SKM-1 treated with dmso at 0.1 percent for 144 hours (cell line): ENCODE data around the gene PTRH2.

Source experiments
- DNase-seq: peaks from one replicate; lab custom pipeline; 2025; ENCODE audit not compliant: unreplicated experiment; lab: John Stamatoyannopoulos, UW

PTRH2 gene

GRCh38 chr17:59722623-59723022, 15.4 kb upstream of the PTRH2 start:
- no peak for DNase-seq

GRCh38 chr17:59719526-59719925, 12.3 kb upstream of the PTRH2 start:
- no peak for DNase-seq

GRCh38 chr17:59716427-59716826, 9.2 kb upstream of the PTRH2 start:
- DNase-seq = no peak

GRCh38 chr17:59714255-59714654, 7.0 kb upstream of the PTRH2 start:
- DNase-seq = no peak

GRCh38 chr17:59712862-59713261, 5.6 kb upstream of the PTRH2 start:
- DNase-seq = peak; percentile 45

- DNase-seq = no peak
Observed at GRCh38 chr17:59711936-59712335, 4.7 kb upstream of the PTRH2 start.

GRCh38 chr17:59707971-59708430, 771 bp upstream of the PTRH2 start:
- DNase-seq = no peak

- DNase-seq = no peak
Observed at GRCh38 chr17:59702304-59702703, 4.9 kb downstream of the PTRH2 start.

GRCh38 chr17:59699786-59700185, 7.4 kb downstream of the PTRH2 start:
- no peak for DNase-seq

GRCh38 chr17:59699218-59699617, 8.0 kb downstream of the PTRH2 start:
- no peak for DNase-seq

- no peak for DNase-seq
Observed at GRCh38 chr17:59698143-59698542, 9.1 kb downstream of the PTRH2 start.

- no peak for DNase-seq
Observed at GRCh38 chr17:59696682-59697277, 10.4 kb downstream of the PTRH2 start.

GRCh38 chr17:59695945-59696681, 11.1 kb downstream of the PTRH2 start:
- DNase-seq = no peak

- DNase-seq = no peak
Observed at GRCh38 chr17:59694344-59694743, 12.9 kb downstream of the PTRH2 start.

- DNase-seq = no peak
Observed at GRCh38 chr17:59693582-59693981, 13.6 kb downstream of the PTRH2 start.

GRCh38 chr17:59688496-59688895, 18.7 kb downstream of the PTRH2 start:
- no peak for DNase-seq

GRCh38 chr17:59688008-59688407, 19.2 kb downstream of the PTRH2 start:
- DNase-seq = no peak

GRCh38 chr17:59684967-59685366, 22.3 kb downstream of the PTRH2 start:
- no peak for DNase-seq

- DNase-seq = no peak
Observed at GRCh38 chr17:59683283-59683682, 23.9 kb downstream of the PTRH2 start.

- DNase-seq = no peak
Observed at GRCh38 chr17:59680314-59680713, 26.9 kb downstream of the PTRH2 start.

GRCh38 chr17:59678918-59679317, 28.3 kb downstream of the PTRH2 start:
- no peak for DNase-seq

- DNase-seq = no peak
Observed at GRCh38 chr17:59676716-59677115, 30.5 kb downstream of the PTRH2 start.

GRCh38 chr17:59675231-59675630, 32.0 kb downstream of the PTRH2 start:
- no peak for DNase-seq
